B cell (primary cell): ENCODE measurements around the gene FGD4. TPM values are rescaled to one million over a fixed set of nuclear protein-coding genes. Genes with fewer than 3 reads are reported as not detected.

Source experiments
- ATAC-seq: fragments of 200-7000 bp; cut with Tn5 transposase; one replicate; pipeline ENCODE4 v1.10.0; 2021; ENCODE audit warnings: low read depth, mild to moderate bottlenecking, moderate number of reproducible peaks, moderate library complexity
- CTCF ChIA-PET: fragments of 350-600 bp; sonication (Branson Sonifier 250); formaldehyde crosslinking; loops from one replicate; lab custom pipeline; 2021; ENCODE audit warnings: antibody characterized with exemption, inconsistent platforms; lab: Charles Lee
- POLR2A ChIA-PET: fragments of 350-600 bp; sonication (Branson Sonifier 250); formaldehyde crosslinking; loops from one replicate; lab custom pipeline; 2021; ENCODE audit warnings: antibody characterized with exemption; lab: Charles Lee
- DNase-seq: peaks from one replicate; pipeline ENCODE4 v3.0.0; 2013
- H2AFZ ChIP-seq: 2 replicates; pipeline ENCODE4 v1.6.1; 2012; ENCODE audit warnings: mild to moderate bottlenecking, low read depth, low read length; ENCODE audit not compliant: insufficient read depth, poor library complexity, severe bottlenecking
- H3K27ac ChIP-seq, 2 donors: 1 replicate in 1 of 2; 2 replicates in 1 of 2; pipeline ENCODE4 v1.5.1; 2012 to 2013; ENCODE audit warnings: low read length in 2 of 2, mild to moderate bottlenecking in 2 of 2, moderate library complexity in 1 of 2
- H3K27me3 ChIP-seq, 4 experiments: fragments of 200-600 bp in 1 of 4; sonication (generic) in 1 of 4; replicated peaks in 1 of 4; 1 replicate in 2 of 4; 2 replicates in 2 of 4; pipeline versions ENCODE4 v1.6.1 to v1.7.0; 2013 to 2016; ENCODE audit warnings: low read length in 3 of 4, mild to moderate bottlenecking in 2 of 4, mixed read lengths in 1 of 4, moderate library complexity in 1 of 4; ENCODE audit not compliant: insufficient read depth in 4 of 4, control insufficient read depth in 3 of 4; ENCODE audit errors: control extremely low read depth in 1 of 4
- H3K36me3 ChIP-seq, 2 experiments: replicated peaks in 1 of 2; 1 replicate in 1 of 2; 2 replicates in 1 of 2; pipeline versions ENCODE4 v1.6.1 to v1.7.1; 2013; ENCODE audit warnings: low read length in 1 of 2; ENCODE audit not compliant: insufficient read depth in 2 of 2, control insufficient read depth in 1 of 2; ENCODE audit errors: control extremely low read depth in 1 of 2, extremely low read depth in 1 of 2
- H3K4me1 ChIP-seq, 2 donors: fragments of 200-600 bp in 1 of 2; sonication (generic) in 1 of 2; 1 replicate in 1 of 2; 2 replicates in 1 of 2; pipeline versions ENCODE4 v1.5.1 to v1.6.1; 2013 to 2017; ENCODE audit warnings: low read length in 2 of 2; ENCODE audit not compliant: control insufficient read depth in 2 of 2, insufficient read depth in 2 of 2
- H3K4me2 ChIP-seq: replicated peaks from 2 replicates; pipeline ENCODE3; 2012; ENCODE audit warnings: mild to moderate bottlenecking, low read depth, low read length; ENCODE audit not compliant: poor library complexity, severe bottlenecking
- H3K4me3 ChIP-seq, 5 experiments: fragments of 200-600 bp in 1 of 5; sonication (generic) in 1 of 5; 1 replicate in 3 of 5; 2 replicates in 2 of 5; pipeline versions ENCODE4 v1.5.1 to v1.7.0; 2011 to 2016; ENCODE audit warnings: low read length in 4 of 5, mild to moderate bottlenecking in 4 of 5, low read depth in 2 of 5, control low read depth in 1 of 5, moderate library complexity in 1 of 5; ENCODE audit not compliant: insufficient read depth in 1 of 5; ENCODE audit errors: control extremely low read depth in 1 of 5, extremely low read depth in 1 of 5
- H3K79me2 ChIP-seq: fragments of 200-600 bp; sonication (generic); one replicate; pipeline ENCODE4 v1.6.0; 2016; ENCODE audit warnings: low read length; ENCODE audit not compliant: control insufficient read depth, insufficient read depth
- H3K9ac ChIP-seq: fragments of 200-600 bp; sonication (generic); 2 replicates; pipeline ENCODE4 v1.6.1; 2017; ENCODE audit warnings: mild to moderate bottlenecking, low read length, moderate library complexity
- H3K9me3 ChIP-seq, 3 donors: one replicate each; pipeline versions ENCODE4 v1.6.1 to v1.7.1; 2013; ENCODE audit warnings: low read length in 2 of 3; ENCODE audit not compliant: control insufficient read depth in 2 of 3, insufficient read depth in 1 of 3; ENCODE audit errors: control extremely low read depth in 1 of 3
- H4K20me1 ChIP-seq: 2 replicates; pipeline ENCODE4 v1.6.0; 2012; ENCODE audit warnings: mild to moderate bottlenecking, low read length; ENCODE audit not compliant: insufficient read depth, control insufficient read depth, poor library complexity, severe bottlenecking
- H3K27ac Mint-ChIP-seq: one replicate; pipeline ENCODE4 v1.8.0; 2021; ENCODE audit warnings: mixed read lengths
- H3K27me3 Mint-ChIP-seq: one replicate; pipeline ENCODE4 v1.8.0; 2021; ENCODE audit warnings: mixed read lengths
- H3K4me1 Mint-ChIP-seq: one replicate; pipeline ENCODE4 v1.8.0; 2021; ENCODE audit warnings: mixed read lengths
- H3K4me3 Mint-ChIP-seq: one replicate; pipeline ENCODE4 v1.8.0; 2021; ENCODE audit warnings: mixed read lengths
- H3K9me3 Mint-ChIP-seq: one replicate; pipeline ENCODE4 v1.8.0; 2022; ENCODE audit warnings: mixed read lengths; ENCODE audit not compliant: insufficient read depth
- CTCF ChIP-seq: fragments of 200-600 bp; IDR thresholded peaks from one replicate; pipeline ENCODE4 v1.8.0; 2022; ENCODE audit warnings: antibody characterized with exemption, mild to moderate bottlenecking
- EZH2 ChIP-seq: IDR thresholded peaks from 2 replicates; pipeline ENCODE4 v1.6.1; 2012; ENCODE audit warnings: borderline replicate concordance, low read depth, mild to moderate bottlenecking, moderate library complexity, low read length; ENCODE audit not compliant: insufficient read depth, poor library complexity, severe bottlenecking
- WGBS: methylation state at CpG from one replicate; pipeline ENCODE4 v1.1.5; 2013; ENCODE audit warnings: missing lambda C conversion rate; ENCODE audit not compliant: insufficient coverage; 5-methylcytosine and 5-hydroxymethylcytosine counted together
- intact Hi-C: fragments of 100-400 bp; cut with micrococcal nuclease; formaldehyde crosslinking; loops from one replicate; pipeline ENCODE4 v1.10.0; 2022
- polyA plus RNA-seq: library from polyadenylated mRNA; depleted of rRNA; stranded (reverse); fragments of >200 nt; gene quantifications from 2 replicates; pipeline ENCODE4 v1.2.3, GENCODE V29; 2012
- total RNA-seq, 2 donors: library from RNA; stranded (reverse); fragments of 120-200 nt in 1 of 2; gene quantifications; 1 replicate in 1 of 2; 2 replicates in 1 of 2; pipeline versions ENCODE4 v1.2.3 to v1.2.4, GENCODE V29; 2013 to 2022

The FGD4 gene
- total and polyA plus RNA-seq, 2 donors (not counting 1 experiment from before 2014, with no cell fraction given), result 2.1 to 2.8 TPM

GRCh38 chr12:32679920-32680237 is 280.5 kb downstream of the FGD4 start:
- peak overlapping the region; percentile 62 to 92 (median 86) for H3K4me3 ChIP-seq
- no peak for DNase-seq

GRCh38 chr12:32680787-32681186 is 281.4 kb downstream of the FGD4 start:
- Mint-ChIP-seq H3K27ac (no peak overlapping the region), H3K4me3 (peak overlapping the region; percentile 93), H3K9me3 (no peaks in the 10 kb centered on the region), H3K27me3 (no peaks in the 10 kb centered on the region), H3K4me1 (peaks cover 26% of the 10 kb centered on the region)
- H3K36me3 ChIP-seq, result peaks cover 0 to 1% of the 10 kb centered on the region in 2 experiments
- no peak overlapping the region for H3K9ac ChIP-seq
- H4K20me1 ChIP-seq, result no peaks in the 10 kb centered on the region
- peaks cover 62% of the 10 kb centered on the region for H3K79me2 ChIP-seq
- no peak overlapping the region for H2AFZ ChIP-seq
- TF ChIP-seq EZH2 (no peak), CTCF (no peak)
- peak overlapping the region; percentile 93 for H3K4me2 ChIP-seq
- H3K4me1 ChIP-seq, result peaks cover 8 to 12% of the 10 kb centered on the region in 2 donors
- CTCF ChIA-PET, result interaction anchor here (1.2 kb wide), 1 partner anchor 225 kb away, joined by 3 read pairs; no protein-coding TSS in a partner anchor
- DNase-seq, result no peak
- intact Hi-C loops, result no loop called here
- ATAC-seq, result no peak
- H3K27ac ChIP-seq, result no peak overlapping the region
- no peaks in the 10 kb centered on the region for H3K27me3 ChIP-seq
- peaks cover 0 to 4% (median 0%) of the 10 kb centered on the region in 3 donors for H3K9me3 ChIP-seq
- POLR2A ChIA-PET, result no interaction called here
- H3K4me3 ChIP-seq, result no peak overlapping the region

More at GRCh38 chr12:32679920-32680237, 280.5 kb downstream of the FGD4 start:
- H3K27ac ChIP-seq, result peak overlapping the region; percentile 63 to 79
- H2AFZ ChIP-seq, result peak overlapping the region; percentile 92
- TF ChIP-seq EZH2 (no peak), CTCF (no peak)
- CTCF ChIA-PET, result no interaction called here
- H3K4me2 ChIP-seq, result peak overlapping the region; percentile 93
- peak overlapping the region; percentile 93 for H3K4me3 Mint-ChIP-seq
- H3K27me3 Mint-ChIP-seq, result no peaks in the 10 kb centered on the region
- H3K4me1 ChIP-seq, result peaks cover 12 to 17% of the 10 kb centered on the region in 2 donors
- H4K20me1 ChIP-seq, result no peaks in the 10 kb centered on the region
- H3K9me3 Mint-ChIP-seq, result no peaks in the 10 kb centered on the region
- under 1% methylated on average over 13 of the region's 14 CpGs for WGBS
- peak overlapping the region; percentile 94 for H3K9ac ChIP-seq
- intact Hi-C loops, result loop anchor here (1.0 to 10.0 kb wide), 8 partner anchors 75 to 1925 kb away; partner anchors contain the start of genes CAPRIN2, ETFBKMT, SINHCAF and YARS2
- peaks cover 0 to 4% (median 0%) of the 10 kb centered on the region in 3 donors for H3K9me3 ChIP-seq
- H3K36me3 ChIP-seq, result peaks cover 0 to 1% of the 10 kb centered on the region in 2 experiments
- POLR2A ChIA-PET, result interaction anchor here (0.6 kb wide), 1 partner anchor 1342 kb away, joined by 3 read pairs; no protein-coding TSS in a partner anchor
- H3K27ac Mint-ChIP-seq, result peak overlapping the region; percentile 87
- H3K27me3 ChIP-seq, result no peaks in the 10 kb centered on the region
- ATAC-seq, result no peak
- peaks cover 30% of the 10 kb centered on the region for H3K4me1 Mint-ChIP-seq
- H3K79me2 ChIP-seq, result peaks cover 53% of the 10 kb centered on the region
